Stimulated activated effector memory CD8-positive, alpha-beta T cell treated with anti-CD3 and anti-CD28 coated beads, Interleukin-12 subunit alpha, Interleukin-12 subunit beta, amount 100 ng/mL, for 72 hours (primary cell): Measurements from ENCODE around the gene CFAP77.
"Not testable (repeated sequence)": the region's sequence is repeated elsewhere in the genome, so short reads cannot be mapped to it uniquely, and the experiment has no call there.

Experiments used
- ATAC-seq: fragments of 150-1000 bp; cut with Tn5 transposase; 2 replicates; pipeline ENCODE4 v1.10.0; 2021
- DNase-seq, 2 donors: peaks; one replicate each; pipeline ENCODE4 v3.0.0; 2021 to 2022; ENCODE audit warnings: low spot score in 2 of 2
- H3K27ac Mint-ChIP-seq: one replicate; pipeline ENCODE4 v1.8.0; 2022; ENCODE audit warnings: mild to moderate bottlenecking, mixed read lengths
- H3K36me3 Mint-ChIP-seq: one replicate; pipeline ENCODE4 v1.8.0; 2022; ENCODE audit warnings: mild to moderate bottlenecking, mixed read lengths
- H3K4me1 Mint-ChIP-seq: one replicate; pipeline ENCODE4 v1.8.0; 2022; ENCODE audit warnings: mixed read lengths
- H3K4me3 Mint-ChIP-seq: one replicate; pipeline ENCODE4 v1.8.0; 2022; ENCODE audit warnings: mild to moderate bottlenecking, mixed read lengths
- H3K9me3 Mint-ChIP-seq: one replicate; pipeline ENCODE4 v1.8.0; 2022; ENCODE audit warnings: mixed read lengths

CFAP77 gene

GRCh38 chr9:132547976-132548730 is 138.1 kb downstream of the CFAP77 start:
- H3K4me3 Mint-ChIP-seq, result no peak overlapping the region
- no peaks in the 10 kb centered on the region for H3K9me3 Mint-ChIP-seq
- ATAC-seq, result no peak
- no peaks in the 10 kb centered on the region for H3K36me3 Mint-ChIP-seq
- H3K4me1 Mint-ChIP-seq, result no peaks in the 10 kb centered on the region
- no peak for DNase-seq
- no peak overlapping the region for H3K27ac Mint-ChIP-seq

GRCh38 chr9:132548751-132549640 is 139.0 kb downstream of the CFAP77 start:
- no peaks in the 10 kb centered on the region for H3K9me3 Mint-ChIP-seq
- ATAC-seq (no peak), DNase-seq (no peak)
- H3K4me3 Mint-ChIP-seq, result no peak overlapping the region
- no peaks in the 10 kb centered on the region for H3K36me3 Mint-ChIP-seq
- H3K4me1 Mint-ChIP-seq, result no peaks in the 10 kb centered on the region
- no peak overlapping the region for H3K27ac Mint-ChIP-seq

GRCh38 chr9:132551556-132551955 is 141.5 kb downstream of the CFAP77 start:
- no peak for DNase-seq
- ATAC-seq, result no peak
- H3K27ac Mint-ChIP-seq, result no peak overlapping the region
- H3K9me3 Mint-ChIP-seq, result no peaks in the 10 kb centered on the region
- H3K36me3 Mint-ChIP-seq, result no peaks in the 10 kb centered on the region
- no peaks in the 10 kb centered on the region for H3K4me1 Mint-ChIP-seq
- H3K4me3 Mint-ChIP-seq, result no peak overlapping the region

GRCh38 chr9:132552041-132552440 is 142.0 kb downstream of the CFAP77 start:
- ATAC-seq (no peak), DNase-seq (no peak)
- Mint-ChIP-seq H3K27ac (no peak overlapping the region), H3K36me3 (no peaks in the 10 kb centered on the region), H3K4me1 (no peaks in the 10 kb centered on the region), H3K9me3 (no peaks in the 10 kb centered on the region), H3K4me3 (no peak overlapping the region)

- H3K36me3 Mint-ChIP-seq, result no peaks in the 10 kb centered on the region
- no peaks in the 10 kb centered on the region for H3K9me3 Mint-ChIP-seq
Observed at GRCh38 chr9:132554755-132555154, 144.7 kb downstream of the CFAP77 start.

GRCh38 chr9:132555528-132555927 is 145.5 kb downstream of the CFAP77 start:
- H3K27ac Mint-ChIP-seq, result no peak overlapping the region
- no peak for ATAC-seq
- no peaks in the 10 kb centered on the region for H3K4me1 Mint-ChIP-seq
- no peak for DNase-seq
- no peaks in the 10 kb centered on the region for H3K9me3 Mint-ChIP-seq
- no peaks in the 10 kb centered on the region for H3K36me3 Mint-ChIP-seq
- H3K4me3 Mint-ChIP-seq, result no peak overlapping the region

More at GRCh38 chr9:132554755-132555154, 144.7 kb downstream of the CFAP77 start:
- ATAC-seq (no peak), DNase-seq (no peak)
- Mint-ChIP-seq H3K4me1 (no peaks in the 10 kb centered on the region), H3K27ac (no peak overlapping the region), H3K4me3 (no peak overlapping the region)

GRCh38 chr9:132556235-132556634 is 146.2 kb downstream of the CFAP77 start:
- H3K4me3 Mint-ChIP-seq, result no peak overlapping the region
- ATAC-seq (no peak), DNase-seq (no peak)
- no peaks in the 10 kb centered on the region for H3K4me1 Mint-ChIP-seq
- no peaks in the 10 kb centered on the region for H3K36me3 Mint-ChIP-seq
- no peaks in the 10 kb centered on the region for H3K9me3 Mint-ChIP-seq
- H3K27ac Mint-ChIP-seq, result no peak overlapping the region

- Mint-ChIP-seq H3K36me3 (no peaks in the 10 kb centered on the region), H3K9me3 (no peaks in the 10 kb centered on the region), H3K4me3 (no peak overlapping the region), H3K27ac (no peak overlapping the region), H3K4me1 (no peaks in the 10 kb centered on the region)
- DNase-seq (no peak), ATAC-seq (no peak)
Observed at GRCh38 chr9:132556714-132557113, 146.7 kb downstream of the CFAP77 start.

GRCh38 chr9:132557159-132557558 is 147.1 kb downstream of the CFAP77 start:
- ATAC-seq (no peak), DNase-seq (no peak)
- Mint-ChIP-seq H3K36me3 (no peaks in the 10 kb centered on the region), H3K9me3 (no peaks in the 10 kb centered on the region), H3K4me3 (no peak overlapping the region), H3K27ac (no peak overlapping the region), H3K4me1 (no peaks in the 10 kb centered on the region)

GRCh38 chr9:132559711-132560110 is 149.7 kb downstream of the CFAP77 start:
- Mint-ChIP-seq H3K27ac (no peak overlapping the region), H3K36me3 (no peaks in the 10 kb centered on the region), H3K9me3 (no peaks in the 10 kb centered on the region), H3K4me3 (no peak overlapping the region), H3K4me1 (no peaks in the 10 kb centered on the region)
- no peak for ATAC-seq
- DNase-seq, result no peak

- Mint-ChIP-seq H3K9me3 (no peaks in the 10 kb centered on the region), H3K4me1 (no peaks in the 10 kb centered on the region), H3K27ac (no peak overlapping the region), H3K36me3 (no peaks in the 10 kb centered on the region), H3K4me3 (no peak overlapping the region)
- DNase-seq (no peak), ATAC-seq (no peak)
Observed at GRCh38 chr9:132560616-132561202, 150.7 kb downstream of the CFAP77 start.

- Mint-ChIP-seq H3K4me1 (no peaks in the 10 kb centered on the region), H3K27ac (no peak overlapping the region), H3K4me3 (no peak overlapping the region), H3K9me3 (no peaks in the 10 kb centered on the region), H3K36me3 (no peaks in the 10 kb centered on the region)
- no peak for ATAC-seq
- no peak for DNase-seq
Observed at GRCh38 chr9:132562306-132562573, 152.2 kb downstream of the CFAP77 start.

- ATAC-seq (no peak), DNase-seq (no peak)
- Mint-ChIP-seq H3K4me3 (no peak overlapping the region), H3K9me3 (no peaks in the 10 kb centered on the region), H3K36me3 (no peaks in the 10 kb centered on the region), H3K27ac (no peak overlapping the region), H3K4me1 (no peaks in the 10 kb centered on the region)
Observed at GRCh38 chr9:132564526-132564925, 154.5 kb downstream of the CFAP77 start.

- not testable (repeated sequence) for H3K9me3 Mint-ChIP-seq, H3K36me3 Mint-ChIP-seq, H3K4me1 Mint-ChIP-seq, ATAC-seq, H3K4me3 Mint-ChIP-seq, H3K27ac Mint-ChIP-seq, DNase-seq
Observed at GRCh38 chr9:132568787-132569186, 158.8 kb downstream of the CFAP77 start.

- Mint-ChIP-seq H3K4me3 (no peak overlapping the region), H3K27ac (no peak overlapping the region), H3K9me3 (no peaks in the 10 kb centered on the region), H3K36me3 (no peaks in the 10 kb centered on the region), H3K4me1 (peaks cover 6% of the 10 kb centered on the region)
- DNase-seq (no peak), ATAC-seq (no peak)
Observed at GRCh38 chr9:132571806-132572600, 162.0 kb downstream of the CFAP77 start.
